HS-5 (cell line): ENCODE data around the gene POLR3E.

Source experiments
- DNase-seq: peaks from one replicate; pipeline ENCODE4 v3.0.0-alpha.2; 2012; ENCODE audit warnings: low read depth

POLR3E gene

GRCh38 chr16:22297114-22297870, at the start of gene POLR3E:
POLR3E (plus strand) TSS chr16:22297409; CDS start chr16:22302969, 5,560 bp downstream.
- DNase-seq, result peak; percentile 92

- DNase-seq, result no peak
These were observed 46.7 kb upstream of the POLR3E start for GRCh38 chr16:22250522-22250921.

GRCh38 chr16:22252317-22252716, 44.9 kb upstream of the POLR3E start:
- DNase-seq, result no peak

GRCh38 chr16:22253272-22253671, 43.9 kb upstream of the POLR3E start:
- no peak for DNase-seq

GRCh38 chr16:22255335-22255734, 41.9 kb upstream of the POLR3E start:
- DNase-seq, result no peak

- no peak for DNase-seq
These were observed 39.8 kb upstream of the POLR3E start for GRCh38 chr16:22257440-22257839.

- no peak for DNase-seq
These were observed 36.7 kb upstream of the POLR3E start for GRCh38 chr16:22260490-22260889.

GRCh38 chr16:22262460-22262859, 34.7 kb upstream of the POLR3E start:
- peak; percentile 19 for DNase-seq

- DNase-seq, result no peak
These were observed 32.4 kb upstream of the POLR3E start for GRCh38 chr16:22264786-22265185.

GRCh38 chr16:22265351-22265750, 31.9 kb upstream of the POLR3E start:
- DNase-seq, result no peak

GRCh38 chr16:22266546-22266945, 30.7 kb upstream of the POLR3E start:
- no peak for DNase-seq

- no peak for DNase-seq
These were observed 29.4 kb upstream of the POLR3E start for GRCh38 chr16:22267764-22268163.

GRCh38 chr16:22270525-22270924, 26.7 kb upstream of the POLR3E start:
- no peak for DNase-seq

- no peak for DNase-seq
These were observed 24.1 kb upstream of the POLR3E start for GRCh38 chr16:22272870-22273650.

GRCh38 chr16:22274916-22275315, 22.3 kb upstream of the POLR3E start:
- no peak for DNase-seq

GRCh38 chr16:22278441-22279230, 18.6 kb upstream of the POLR3E start:
- DNase-seq, result no peak

- no peak for DNase-seq
These were observed 14.8 kb upstream of the POLR3E start for GRCh38 chr16:22282254-22282892.

- no peak for DNase-seq
These were observed 12.6 kb upstream of the POLR3E start for GRCh38 chr16:22284637-22285036.

- DNase-seq, result no peak
These were observed 12.1 kb upstream of the POLR3E start for GRCh38 chr16:22285080-22285479.

GRCh38 chr16:22291020-22291419, 6.2 kb upstream of the POLR3E start:
- no peak for DNase-seq

GRCh38 chr16:22291860-22292318, 5.3 kb upstream of the POLR3E start:
- no peak for DNase-seq

- DNase-seq, result no peak
These were observed 4.9 kb upstream of the POLR3E start for GRCh38 chr16:22292320-22292719.
